ENCODE results near the gene NHS. TPM values are rescaled to one million over a fixed set of nuclear protein-coding genes. Genes with fewer than 3 reads are reported as not detected.
A peak's percentile ranks its signal among the peaks of the same experiment; 100 is the strongest.

The NHS gene
- total RNA-seq, 1 donor from 2014 or later: 117 TPM

DNA sequence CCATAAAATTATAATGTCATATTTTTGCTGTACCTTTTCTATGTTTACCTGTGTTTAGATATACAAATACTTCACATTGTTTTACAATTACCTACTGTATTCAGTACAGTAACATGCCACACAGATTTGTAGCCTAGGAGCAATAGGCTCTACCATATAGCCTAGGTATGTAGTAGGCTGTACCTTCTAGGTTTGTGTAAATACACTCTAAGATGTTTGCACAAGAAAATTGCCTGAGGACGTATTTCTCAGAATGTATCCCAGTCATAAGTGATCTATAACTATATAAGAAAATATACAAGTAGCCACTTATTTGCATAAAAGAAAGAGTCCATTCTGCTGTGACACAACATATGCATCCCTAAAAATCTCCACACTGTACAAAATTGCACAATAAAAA is 326.0 kb downstream of the NHS start:
- Mint-ChIP-seq H3K4me1 (ENCODE audit: low read depth) (no peaks in the 10 kb centered on the region), H3K9me3 (ENCODE audit: low read depth) (no peaks in the 10 kb centered on the region), H3K4me3 (ENCODE audit: low read depth) (no peak overlapping the region), H3K27me3 (no peaks in the 10 kb centered on the region), H3K27ac (no peak overlapping the region), H3K36me3 (ENCODE audit: insufficient read depth) (peaks cover 42% of the 10 kb centered on the region)
- no peak for DNase-seq (ENCODE audit: low spot score, unreplicated experiment)
- TF ChIP-seq, protein P1, sequence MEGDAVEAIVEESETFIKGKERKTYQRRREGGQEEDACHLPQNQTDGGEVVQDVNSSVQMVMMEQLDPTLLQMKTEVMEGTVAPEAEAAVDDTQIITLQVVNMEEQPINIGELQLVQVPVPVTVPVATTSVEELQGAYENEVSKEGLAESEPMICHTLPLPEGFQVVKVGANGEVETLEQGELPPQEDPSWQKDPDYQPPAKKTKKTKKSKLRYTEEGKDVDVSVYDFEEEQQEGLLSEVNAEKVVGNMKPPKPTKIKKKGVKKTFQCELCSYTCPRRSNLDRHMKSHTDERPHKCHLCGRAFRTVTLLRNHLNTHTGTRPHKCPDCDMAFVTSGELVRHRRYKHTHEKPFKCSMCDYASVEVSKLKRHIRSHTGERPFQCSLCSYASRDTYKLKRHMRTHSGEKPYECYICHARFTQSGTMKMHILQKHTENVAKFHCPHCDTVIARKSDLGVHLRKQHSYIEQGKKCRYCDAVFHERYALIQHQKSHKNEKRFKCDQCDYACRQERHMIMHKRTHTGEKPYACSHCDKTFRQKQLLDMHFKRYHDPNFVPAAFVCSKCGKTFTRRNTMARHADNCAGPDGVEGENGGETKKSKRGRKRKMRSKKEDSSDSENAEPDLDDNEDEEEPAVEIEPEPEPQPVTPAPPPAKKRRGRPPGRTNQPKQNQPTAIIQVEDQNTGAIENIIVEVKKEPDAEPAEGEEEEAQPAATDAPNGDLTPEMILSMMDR (IDR thresholded peaks at IDR 0.05; ENCODE audit: unreplicated experiment): no peak

DNA sequence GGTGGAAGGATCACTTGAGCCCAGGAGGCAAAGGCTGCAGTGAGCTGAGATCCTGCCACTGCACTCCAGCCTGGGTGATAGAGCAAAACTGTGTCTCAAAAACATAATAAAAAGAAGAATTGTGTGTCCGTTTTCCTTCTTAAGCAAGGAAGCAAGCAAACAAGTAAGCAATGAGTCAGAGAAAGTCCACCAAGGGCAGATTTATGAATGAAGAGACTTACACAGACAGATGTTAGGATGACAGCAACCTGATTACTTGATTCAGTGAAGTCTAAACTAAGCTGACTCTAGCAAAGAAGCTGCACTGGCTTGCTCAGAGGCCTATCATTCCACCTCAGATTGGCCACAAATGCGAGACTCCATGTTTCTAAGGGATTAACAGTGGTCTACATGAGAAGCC is 328.2 kb downstream of the NHS start:
- TF ChIP-seq, protein P1 (IDR thresholded peaks at IDR 0.05; ENCODE audit: unreplicated experiment): no peak
- H3K9me3 Mint-ChIP-seq (ENCODE audit: low read depth): no peaks in the 10 kb centered on the region

DNA sequence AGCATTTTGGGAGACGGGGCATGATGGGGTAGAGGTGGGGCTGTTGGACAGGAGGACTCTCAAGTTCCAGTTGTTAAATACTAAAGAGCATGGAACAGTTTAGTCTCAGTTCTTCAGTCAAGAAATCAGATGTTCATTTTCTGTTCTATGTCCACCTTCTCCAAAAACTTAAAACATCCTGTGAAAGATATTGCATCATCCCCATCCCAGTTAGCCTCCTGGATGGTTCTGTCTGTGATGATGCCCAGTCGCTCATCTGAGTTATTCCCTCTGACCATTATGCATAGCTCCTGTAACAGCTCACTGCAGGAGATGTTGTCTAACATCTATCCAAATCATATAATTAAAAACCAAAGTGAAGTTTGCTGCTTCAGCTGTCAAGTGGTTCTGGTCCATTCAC is 330.2 kb downstream of the NHS start:
- no peak for DNase-seq (ENCODE audit: low spot score, unreplicated experiment)
- peaks cover under 1% of the 10 kb centered on the region for H3K4me1 Mint-ChIP-seq (ENCODE audit: low read depth)
- H3K36me3 Mint-ChIP-seq (ENCODE audit: insufficient read depth): peaks cover 36% of the 10 kb centered on the region
- H3K9me3 Mint-ChIP-seq (ENCODE audit: low read depth): no peaks in the 10 kb centered on the region
- no peak overlapping the region for H3K27ac Mint-ChIP-seq
- H3K4me3 Mint-ChIP-seq (ENCODE audit: low read depth): no peak overlapping the region
- H3K27me3 Mint-ChIP-seq: no peaks in the 10 kb centered on the region
- TF ChIP-seq, protein P1 (IDR thresholded peaks at IDR 0.05; ENCODE audit: unreplicated experiment): no peak

More for the DNA sequence above, 328.2 kb downstream of the NHS start:
- Mint-ChIP-seq H3K4me3 (ENCODE audit: low read depth) (no peak overlapping the region), H3K4me1 (ENCODE audit: low read depth) (no peaks in the 10 kb centered on the region), H3K27ac (no peak overlapping the region), H3K27me3 (no peaks in the 10 kb centered on the region), H3K36me3 (ENCODE audit: insufficient read depth) (peaks cover 40% of the 10 kb centered on the region)
- no peak for DNase-seq (ENCODE audit: low spot score, unreplicated experiment)

DNA sequence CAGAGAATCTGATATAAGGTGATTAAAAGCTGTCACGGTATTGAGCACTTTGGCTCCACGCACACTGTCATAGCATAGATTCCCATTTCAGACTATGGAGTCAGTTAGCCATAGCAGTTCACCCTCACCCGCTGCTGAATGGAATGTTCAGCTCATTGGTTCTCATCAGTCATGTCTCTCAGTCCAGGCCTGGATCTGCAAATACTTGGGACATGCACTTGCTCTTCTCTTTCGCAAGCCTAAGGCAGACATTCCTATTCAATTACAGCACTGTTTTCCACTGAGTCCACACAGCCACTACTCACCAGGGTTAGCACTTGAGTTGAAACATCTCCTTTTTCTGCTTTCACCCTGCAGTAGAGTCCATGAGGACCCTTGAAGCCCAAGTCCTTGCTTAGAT is 331.7 kb downstream of the NHS start:
- TF ChIP-seq, protein P1 (IDR thresholded peaks at IDR 0.05; ENCODE audit: unreplicated experiment): no peak
- Mint-ChIP-seq H3K4me1 (ENCODE audit: low read depth) (peaks cover 6% of the 10 kb centered on the region), H3K27me3 (no peaks in the 10 kb centered on the region), H3K9me3 (ENCODE audit: low read depth) (no peaks in the 10 kb centered on the region), H3K36me3 (ENCODE audit: insufficient read depth) (peaks cover 34% of the 10 kb centered on the region), H3K27ac (peak overlapping the region; percentile 8), H3K4me3 (ENCODE audit: low read depth) (no peak overlapping the region)
- no peak for DNase-seq (ENCODE audit: low spot score, unreplicated experiment)

DNA sequence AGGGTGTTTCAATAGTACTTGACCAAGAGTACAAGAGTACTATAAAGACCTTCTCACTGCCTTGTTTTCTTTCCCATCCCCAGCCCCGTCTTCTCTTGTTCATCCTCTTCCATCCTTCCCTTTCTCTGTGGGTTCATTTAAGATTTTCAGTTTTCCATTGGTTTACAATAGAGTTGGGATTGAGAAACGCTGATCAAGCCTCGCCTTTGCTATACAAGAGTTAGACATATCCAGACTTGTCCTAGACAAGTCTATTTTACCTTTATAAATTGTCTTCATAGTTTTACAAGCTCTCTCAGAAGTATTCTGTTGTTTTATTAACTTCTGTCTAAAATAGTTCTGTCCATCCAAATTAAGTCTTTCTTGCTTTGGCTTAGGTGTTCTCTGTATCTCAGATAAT is 332.7 kb downstream of the NHS start:
- TF ChIP-seq, protein P1 (IDR thresholded peaks at IDR 0.05; ENCODE audit: unreplicated experiment): no peak
- no peak overlapping the region for H3K27ac Mint-ChIP-seq
- H3K27me3 Mint-ChIP-seq: no peaks in the 10 kb centered on the region
- no peaks in the 10 kb centered on the region for H3K9me3 Mint-ChIP-seq (ENCODE audit: low read depth)
- H3K36me3 Mint-ChIP-seq (ENCODE audit: insufficient read depth): peaks cover 30% of the 10 kb centered on the region
- DNase-seq (ENCODE audit: low spot score, unreplicated experiment): no peak
- H3K4me1 Mint-ChIP-seq (ENCODE audit: low read depth): peaks cover 6% of the 10 kb centered on the region
- H3K4me3 Mint-ChIP-seq (ENCODE audit: low read depth): no peak overlapping the region
